Measurements from ENCODE around the gene RB1.

Gene RB1

DNA sequence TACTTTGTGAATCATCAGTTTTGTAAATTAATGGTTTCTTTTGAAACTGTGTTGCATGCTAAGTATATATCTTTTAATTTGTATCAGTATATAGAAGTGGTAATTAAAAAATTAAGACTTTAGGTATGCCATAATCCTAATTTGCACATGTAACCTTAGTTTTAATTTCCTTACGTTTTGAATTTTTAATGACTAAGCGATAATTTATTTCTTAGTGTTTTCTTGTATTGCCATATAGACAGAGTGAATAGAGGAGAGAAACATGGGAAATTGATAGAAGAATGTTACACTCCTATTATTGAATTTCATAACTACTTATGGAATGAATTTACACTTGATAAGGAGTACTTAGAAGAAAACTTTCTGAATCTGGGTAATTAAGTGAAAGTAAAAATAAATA, 79.8 kb downstream of the RB1 start:
- H3K27ac ChIP-seq (ENCODE audit: low read depth, low read length) = no peak overlapping the region
- H3K27me3 ChIP-seq (ENCODE audit: control insufficient read depth, insufficient read depth, low read length) = no peaks in the 10 kb centered on the region

DNA sequence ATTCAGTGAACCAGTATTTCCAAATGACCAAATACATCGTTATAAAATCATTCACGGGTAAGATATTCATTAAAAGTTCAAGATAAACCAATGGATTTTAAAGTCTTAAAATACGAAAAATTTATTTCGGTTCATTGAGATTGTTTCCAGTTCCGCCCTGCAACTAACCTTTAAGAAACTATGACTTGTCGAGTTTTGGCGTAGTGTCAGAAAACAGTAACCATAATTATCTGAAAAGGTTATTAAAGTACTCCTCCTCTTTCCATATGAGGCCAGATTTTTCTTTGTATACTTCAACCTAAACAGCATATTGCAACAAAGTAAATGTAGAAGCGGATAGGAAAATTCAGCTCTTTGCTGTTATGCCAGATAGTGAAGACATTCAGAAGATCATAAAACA, 83.3 kb downstream of the RB1 start:
- no peak overlapping the region for H3K27ac ChIP-seq (ENCODE audit: low read depth, low read length)
- H3K36me3 ChIP-seq (ENCODE audit: control insufficient read depth, insufficient read depth, low read length) = no peaks in the 10 kb centered on the region
- no peaks in the 10 kb centered on the region for H3K4me1 ChIP-seq (ENCODE audit: control insufficient read depth, insufficient read depth, low read length)
- no peak overlapping the region for H3K9ac ChIP-seq (ENCODE audit: low read length)
- no peaks in the 10 kb centered on the region for H3K27me3 ChIP-seq (ENCODE audit: control insufficient read depth, insufficient read depth, low read length)
- H3K4me3 ChIP-seq (ENCODE audit: low read length) = no peak overlapping the region

More for the DNA sequence above, 79.8 kb downstream of the RB1 start:
- no peaks in the 10 kb centered on the region for H3K4me1 ChIP-seq (ENCODE audit: control insufficient read depth, insufficient read depth, low read length)
- H3K9ac ChIP-seq (ENCODE audit: low read length) = no peak overlapping the region
- H3K36me3 ChIP-seq (ENCODE audit: control insufficient read depth, insufficient read depth, low read length) = no peaks in the 10 kb centered on the region
- no peak overlapping the region for H3K4me3 ChIP-seq (ENCODE audit: low read length)

DNA sequence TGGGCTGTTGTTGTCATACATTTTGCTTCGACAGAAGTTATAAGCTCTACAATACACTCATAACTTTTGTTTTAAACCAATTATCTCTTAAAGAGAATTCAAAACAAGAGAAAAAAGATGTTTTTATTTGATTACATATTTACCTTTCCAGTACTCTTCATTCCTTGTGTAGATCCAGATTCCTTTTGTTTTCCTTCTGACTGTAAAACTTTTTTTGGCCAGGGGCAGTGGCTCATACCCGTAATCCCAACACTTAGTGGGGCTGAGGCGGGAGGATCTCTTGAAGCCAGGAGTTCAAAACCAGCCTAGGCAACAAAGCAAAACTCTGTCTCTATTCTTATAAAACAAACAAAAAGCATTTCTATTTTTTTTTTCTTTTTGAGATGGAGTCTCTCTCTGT, 87.7 kb downstream of the RB1 start:
- Histone ChIP-seq H3K4me1 (ENCODE audit: control insufficient read depth, insufficient read depth, low read length) (no peaks in the 10 kb centered on the region), H3K9ac (ENCODE audit: low read length) (no peak overlapping the region), H3K27ac (ENCODE audit: low read depth, low read length) (no peak overlapping the region), H3K4me3 (ENCODE audit: low read length) (no peak overlapping the region), H3K36me3 (ENCODE audit: control insufficient read depth, insufficient read depth, low read length) (no peaks in the 10 kb centered on the region), H3K27me3 (ENCODE audit: control insufficient read depth, insufficient read depth, low read length) (no peaks in the 10 kb centered on the region)

DNA sequence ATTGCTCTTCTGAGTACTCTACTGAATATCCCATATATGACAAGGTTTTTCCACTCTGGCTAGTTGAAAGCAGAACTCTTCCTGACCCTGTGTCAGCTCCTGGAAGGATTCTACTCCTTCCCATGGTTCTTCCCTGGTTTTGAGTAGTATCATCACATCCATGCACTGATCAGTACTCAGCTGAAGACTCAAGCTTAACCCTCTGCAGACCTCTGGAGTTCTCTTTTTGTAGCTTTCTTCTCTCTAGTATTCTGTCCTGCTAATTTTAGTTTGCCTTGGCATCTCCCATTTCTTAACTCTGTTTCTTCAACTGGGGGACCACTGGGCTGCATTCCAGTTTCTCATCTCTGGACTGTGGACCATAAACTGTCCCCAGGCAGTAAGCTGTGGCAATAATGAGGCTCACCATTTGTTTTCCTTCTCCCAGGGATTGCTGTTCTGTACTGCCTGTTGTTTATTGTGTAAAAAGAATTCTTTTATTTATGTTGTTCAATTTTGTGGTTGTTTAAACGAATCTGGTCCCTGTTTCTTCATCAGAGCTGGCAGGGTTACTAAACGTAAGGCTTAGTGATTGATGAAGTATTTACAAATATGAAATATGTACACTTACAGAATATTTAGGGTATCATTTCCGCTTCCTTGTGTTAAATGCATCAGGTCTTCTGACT, 89.6 kb downstream of the RB1 start:
- Histone ChIP-seq H3K27me3 (ENCODE audit: control insufficient read depth, insufficient read depth, low read length) (no peaks in the 10 kb centered on the region), H3K9ac (ENCODE audit: low read length) (no peak overlapping the region), H3K36me3 (ENCODE audit: control insufficient read depth, insufficient read depth, low read length) (no peaks in the 10 kb centered on the region), H3K27ac (ENCODE audit: low read depth, low read length) (no peak overlapping the region), H3K4me1 (ENCODE audit: control insufficient read depth, insufficient read depth, low read length) (no peaks in the 10 kb centered on the region), H3K4me3 (ENCODE audit: low read length) (no peak overlapping the region)

DNA sequence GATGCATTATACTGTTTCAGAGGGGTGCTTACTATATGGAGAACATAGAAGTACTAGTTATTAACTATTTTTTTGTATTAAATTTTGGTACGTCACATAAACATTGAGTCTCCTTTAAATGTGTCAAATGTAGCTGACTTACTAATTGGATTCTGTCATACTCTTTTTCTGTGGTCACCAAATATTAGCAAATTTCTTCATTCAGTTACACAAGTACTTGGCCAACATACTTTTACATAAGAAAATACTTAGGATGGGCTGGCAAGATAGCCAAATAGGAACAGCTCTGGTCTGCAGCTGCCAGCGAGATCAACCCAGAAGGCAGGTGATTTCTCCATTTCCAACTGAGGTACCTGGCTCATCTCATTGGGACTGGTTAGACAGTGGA, 90.1 kb downstream of the RB1 start:
- Histone ChIP-seq H3K27ac (ENCODE audit: low read depth, low read length) (no peak overlapping the region), H3K27me3 (ENCODE audit: control insufficient read depth, insufficient read depth, low read length) (no peaks in the 10 kb centered on the region), H3K4me1 (ENCODE audit: control insufficient read depth, insufficient read depth, low read length) (no peaks in the 10 kb centered on the region), H3K36me3 (ENCODE audit: control insufficient read depth, insufficient read depth, low read length) (no peaks in the 10 kb centered on the region), H3K9ac (ENCODE audit: low read length) (no peak overlapping the region), H3K4me3 (ENCODE audit: low read length) (no peak overlapping the region)

DNA sequence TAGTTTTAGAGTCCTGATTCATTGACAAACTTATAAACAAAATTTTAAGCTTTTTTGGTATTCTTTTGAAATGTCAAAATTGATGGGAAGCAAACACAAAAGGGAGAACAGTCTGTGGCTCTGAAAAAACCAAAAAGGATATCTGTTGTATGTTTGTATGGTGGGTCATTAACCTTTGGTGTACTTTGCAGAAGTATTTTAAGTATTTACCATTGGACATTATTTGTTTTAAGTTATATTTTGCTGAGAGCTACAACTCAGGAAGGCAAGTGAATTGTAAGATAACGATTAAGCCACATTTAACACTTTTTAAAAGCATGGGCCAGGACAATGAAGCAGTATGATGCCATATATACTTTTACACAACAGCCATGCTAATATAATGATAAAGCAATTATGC, 94.2 kb downstream of the RB1 start:
- H3K9ac ChIP-seq (ENCODE audit: low read length) = no peak overlapping the region
- no peaks in the 10 kb centered on the region for H3K27me3 ChIP-seq (ENCODE audit: control insufficient read depth, insufficient read depth, low read length)
- H3K4me3 ChIP-seq (ENCODE audit: low read length) = no peak overlapping the region
- H3K4me1 ChIP-seq (ENCODE audit: control insufficient read depth, insufficient read depth, low read length) = peaks cover 10% of the 10 kb centered on the region
- H3K36me3 ChIP-seq (ENCODE audit: control insufficient read depth, insufficient read depth, low read length) = no peaks in the 10 kb centered on the region
- no peak overlapping the region for H3K27ac ChIP-seq (ENCODE audit: low read depth, low read length)

DNA sequence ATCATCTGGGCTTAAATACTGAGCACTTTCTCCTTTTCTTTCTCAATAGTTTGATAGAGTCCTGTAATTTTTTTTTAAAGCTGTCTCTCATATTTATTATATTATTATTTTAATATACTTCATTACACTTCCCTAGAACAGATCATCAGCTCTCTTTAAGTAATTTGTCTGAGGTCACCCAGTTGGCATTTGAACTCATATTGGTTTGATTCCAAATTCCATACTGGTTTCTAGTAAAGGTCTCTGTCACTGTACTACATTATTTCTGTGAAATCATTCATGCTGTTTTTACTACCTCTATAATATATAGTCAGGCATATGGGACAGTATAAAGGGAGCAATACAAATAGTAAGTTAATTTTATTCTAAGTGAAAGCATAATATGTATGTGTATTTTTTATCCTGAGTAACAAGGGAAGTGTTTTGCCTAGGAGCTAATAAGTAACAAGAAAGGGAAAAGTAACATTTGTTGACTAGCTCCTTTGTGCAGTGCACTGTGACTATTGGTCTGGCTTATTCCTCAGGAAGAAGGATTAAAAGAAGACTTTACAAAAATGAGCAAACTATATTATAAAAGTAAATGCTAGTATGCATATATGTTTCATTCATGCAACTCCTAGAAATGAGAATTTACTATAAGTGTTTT, 95.0 kb downstream of the RB1 start:
- Histone ChIP-seq H3K4me3 (ENCODE audit: low read length) (no peak overlapping the region), H3K9ac (ENCODE audit: low read length) (no peak overlapping the region), H3K36me3 (ENCODE audit: control insufficient read depth, insufficient read depth, low read length) (no peaks in the 10 kb centered on the region), H3K4me1 (ENCODE audit: control insufficient read depth, insufficient read depth, low read length) (peaks cover 10% of the 10 kb centered on the region), H3K27me3 (ENCODE audit: control insufficient read depth, insufficient read depth, low read length) (no peaks in the 10 kb centered on the region), H3K27ac (ENCODE audit: low read depth, low read length) (no peak overlapping the region)

DNA sequence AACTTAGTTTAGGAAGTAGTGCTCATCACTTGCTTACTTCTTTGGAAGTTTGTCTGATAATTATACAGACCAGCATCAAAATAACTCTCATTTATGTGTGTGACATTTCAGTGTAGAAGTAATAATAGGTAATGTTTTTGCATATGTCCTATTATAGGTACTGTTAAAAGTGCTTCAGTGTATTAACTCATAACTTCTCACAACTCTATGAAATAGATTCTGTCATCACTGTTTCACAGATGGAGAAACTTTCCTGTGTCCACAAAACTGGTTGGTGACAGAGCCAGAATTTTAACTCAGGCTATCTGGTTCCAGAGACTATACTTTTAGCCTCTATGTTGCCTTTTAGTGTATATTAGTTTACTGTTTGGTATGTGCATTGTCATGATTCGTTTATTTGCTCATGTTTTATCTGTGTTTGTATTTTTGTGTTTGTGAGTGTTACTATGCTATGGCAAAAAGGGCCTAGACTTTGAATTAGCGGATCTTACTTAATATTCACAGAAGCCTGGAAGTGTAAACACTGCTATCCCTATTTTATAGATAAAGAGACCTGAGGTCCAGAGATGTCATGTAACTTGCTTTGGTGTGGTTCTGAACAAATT, 96.6 kb downstream of the RB1 start:
- Histone ChIP-seq H3K36me3 (ENCODE audit: control insufficient read depth, insufficient read depth, low read length) (no peaks in the 10 kb centered on the region), H3K27me3 (ENCODE audit: control insufficient read depth, insufficient read depth, low read length) (no peaks in the 10 kb centered on the region), H3K27ac (ENCODE audit: low read depth, low read length) (no peak overlapping the region), H3K4me1 (ENCODE audit: control insufficient read depth, insufficient read depth, low read length) (peaks cover 10% of the 10 kb centered on the region), H3K4me3 (ENCODE audit: low read length) (no peak overlapping the region), H3K9ac (ENCODE audit: low read length) (no peak overlapping the region)

DNA sequence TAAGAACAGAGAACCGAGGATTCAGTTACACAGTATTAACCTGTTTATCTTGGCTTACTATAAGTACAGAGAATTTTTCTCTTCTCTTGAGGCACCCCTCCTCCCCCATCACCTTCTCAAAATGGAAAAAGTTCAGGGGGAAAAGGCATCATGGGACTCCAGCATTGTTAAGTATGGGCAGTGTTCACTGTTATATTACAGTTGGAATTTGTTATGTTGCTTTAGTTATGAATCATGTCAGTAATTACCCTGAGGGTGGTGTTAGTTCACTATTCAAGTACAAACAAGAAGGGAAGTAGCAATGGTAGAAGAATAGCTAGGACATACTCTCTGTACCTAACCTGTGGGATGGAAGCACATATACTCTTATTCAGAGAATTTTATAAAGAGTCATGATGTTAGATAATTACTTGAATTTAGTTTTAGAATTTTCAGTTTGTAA, 97.3 kb downstream of the RB1 start:
- Histone ChIP-seq H3K36me3 (ENCODE audit: control insufficient read depth, insufficient read depth, low read length) (no peaks in the 10 kb centered on the region), H3K4me3 (ENCODE audit: low read length) (no peak overlapping the region), H3K9ac (ENCODE audit: low read length) (no peak overlapping the region), H3K4me1 (ENCODE audit: control insufficient read depth, insufficient read depth, low read length) (peaks cover 10% of the 10 kb centered on the region), H3K27ac (ENCODE audit: low read depth, low read length) (no peak overlapping the region), H3K27me3 (ENCODE audit: control insufficient read depth, insufficient read depth, low read length) (no peaks in the 10 kb centered on the region)

DNA sequence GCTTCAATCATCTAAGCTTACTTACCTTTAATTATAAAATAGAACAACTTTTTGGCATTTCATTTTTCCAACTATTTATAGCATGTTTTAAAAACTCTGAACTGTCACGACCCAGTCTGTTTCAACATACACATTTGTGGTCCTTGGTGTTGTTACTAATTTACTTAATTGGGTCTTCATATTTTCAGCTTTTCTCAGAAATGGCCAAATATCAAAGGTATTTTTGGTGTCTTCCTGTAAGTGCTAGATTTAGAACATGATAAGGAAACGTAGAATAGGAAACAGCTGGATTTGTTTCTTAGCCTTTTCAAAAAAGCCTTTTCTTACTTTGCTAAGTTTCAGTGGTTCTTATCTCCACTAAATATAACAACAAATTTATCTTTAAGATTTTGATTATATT, 97.9 kb downstream of the RB1 start:
- Histone ChIP-seq H3K4me1 (ENCODE audit: control insufficient read depth, insufficient read depth, low read length) (peaks cover 10% of the 10 kb centered on the region), H3K36me3 (ENCODE audit: control insufficient read depth, insufficient read depth, low read length) (no peaks in the 10 kb centered on the region), H3K27ac (ENCODE audit: low read depth, low read length) (no peak overlapping the region), H3K4me3 (ENCODE audit: low read length) (no peak overlapping the region), H3K27me3 (ENCODE audit: control insufficient read depth, insufficient read depth, low read length) (no peaks in the 10 kb centered on the region), H3K9ac (ENCODE audit: low read length) (no peak overlapping the region)

DNA sequence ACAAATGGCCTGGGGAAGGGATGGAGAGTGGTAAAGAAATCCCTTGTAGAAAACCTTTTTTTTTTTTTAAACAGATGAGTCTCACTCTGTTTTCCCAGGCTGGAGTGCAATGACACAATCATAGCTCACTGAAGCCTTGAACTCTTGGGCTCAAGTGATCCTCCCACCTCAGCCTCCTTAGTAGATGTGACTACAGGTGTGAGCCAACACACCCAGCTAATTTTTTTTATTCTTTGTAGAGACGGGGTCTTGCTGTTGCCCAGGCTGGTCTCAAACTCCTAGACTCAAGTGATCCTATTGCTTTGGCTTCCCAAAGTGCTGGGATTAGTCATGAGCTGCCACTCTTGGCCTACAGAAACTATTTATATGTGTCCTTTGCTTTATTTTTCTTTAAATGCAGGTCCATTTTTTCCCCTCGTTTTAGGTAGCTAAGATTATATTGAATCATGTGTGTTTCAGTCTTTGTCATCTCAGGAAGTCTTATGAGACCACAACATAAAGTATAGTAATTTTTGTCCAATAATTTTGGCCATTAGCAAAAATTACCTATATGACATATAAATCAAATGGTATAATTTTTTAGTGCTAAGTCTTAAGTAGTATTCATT, 98.9 kb downstream of the RB1 start:
- Histone ChIP-seq H3K4me1 (ENCODE audit: control insufficient read depth, insufficient read depth, low read length) (peaks cover 10% of the 10 kb centered on the region), H3K36me3 (ENCODE audit: control insufficient read depth, insufficient read depth, low read length) (no peaks in the 10 kb centered on the region), H3K27ac (ENCODE audit: low read depth, low read length) (no peak overlapping the region), H3K4me3 (ENCODE audit: low read length) (no peak overlapping the region), H3K9ac (ENCODE audit: low read length) (no peak overlapping the region), H3K27me3 (ENCODE audit: control insufficient read depth, insufficient read depth, low read length) (no peaks in the 10 kb centered on the region)

DNA sequence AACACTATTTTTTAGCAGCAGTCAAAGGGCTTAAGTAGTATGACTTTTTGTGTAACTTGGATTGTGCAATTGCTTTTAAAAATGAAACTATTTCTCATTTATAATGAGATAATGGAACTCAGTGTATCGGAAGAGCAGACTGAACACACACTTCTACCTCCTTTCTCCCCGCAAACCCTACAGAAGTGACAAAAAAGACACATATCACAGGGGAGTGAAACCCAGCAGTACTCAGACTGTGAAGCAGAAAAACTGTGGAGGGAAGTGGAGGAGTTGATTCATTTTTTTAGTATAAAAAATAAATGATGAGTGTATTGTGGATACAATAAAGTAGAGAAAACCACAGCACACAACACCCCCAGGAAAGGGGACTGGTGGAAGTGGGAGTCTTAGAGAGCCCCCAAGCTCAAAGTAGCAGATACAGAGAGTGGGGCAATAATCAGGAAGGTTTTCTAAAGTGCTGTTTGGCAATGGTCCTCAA, 99.6 kb downstream of the RB1 start:
- Histone ChIP-seq H3K4me1 (ENCODE audit: control insufficient read depth, insufficient read depth, low read length) (peaks cover 10% of the 10 kb centered on the region), H3K27me3 (ENCODE audit: control insufficient read depth, insufficient read depth, low read length) (no peaks in the 10 kb centered on the region), H3K9ac (ENCODE audit: low read length) (no peak overlapping the region), H3K4me3 (ENCODE audit: low read length) (no peak overlapping the region), H3K36me3 (ENCODE audit: control insufficient read depth, insufficient read depth, low read length) (no peaks in the 10 kb centered on the region), H3K27ac (ENCODE audit: low read depth, low read length) (peak overlapping the region; percentile 0)
